HCT116 (cell line): ENCODE measurements around the gene GAD2. TPM values are rescaled to one million over a fixed set of nuclear protein-coding genes. Genes with fewer than 3 reads are reported as not detected.
"Not testable (repeated sequence)": the region's sequence is repeated elsewhere in the genome, so short reads cannot be mapped to it uniquely, and the experiment has no call there.

Source experiments
- ATAC-seq: fragments of 200-7000 bp; cut with Tn5 transposase; 2 replicates; pipeline ENCODE4 v1.9.1; 2020; ENCODE audit warnings: mild to moderate bottlenecking, moderate library complexity
- BruUV-seq: library from RNA; stranded (reverse); fragments of 400-500 nt; replicated peaks from 2 replicates; lab custom pipeline; 2021; lab: Mats Ljungman, UMichigan
- CTCF ChIA-PET: fragments of 300-600 bp; sonication (Branson Sonifier 250); formaldehyde crosslinking; loops from one replicate; lab custom pipeline; 2021; ENCODE audit warnings: antibody characterized with exemption; lab: Charles Lee
- POLR2A ChIA-PET: fragments of 300-600, 350-600 bp; sonication (Branson Sonifier 250); formaldehyde crosslinking; loops from one replicate; lab custom pipeline; 2021; ENCODE audit warnings: antibody characterized with exemption; lab: Charles Lee
- RAD21 ChIA-PET, 2 experiments: fragments of 300-600 bp; sonication (Branson Sonifier 250); formaldehyde crosslinking; loops; one replicate each; lab custom pipeline; 2023; ENCODE audit warnings: low total read pairs in 2 of 2; ENCODE audit not compliant: uncharacterized antibody in 2 of 2, unreplicated experiment in 2 of 2, low non-redundant PET in 1 of 2; lab: Charles Lee
- DNase-seq: peaks from one replicate; pipeline ENCODE4 v3.0.0-alpha.2; 2010; ENCODE audit warnings: low read depth, low spot score
- H2AFZ ChIP-seq: fragments of 200-600 bp; shearing (Covaris generic), sonication (generic); 2 replicates; pipeline ENCODE4 v1.6.1; 2017; ENCODE audit warnings: low read depth, mixed run types, mixed read lengths, antibody characterized with exemption, low read length; ENCODE audit not compliant: poor library complexity, severe bottlenecking
- H3K27ac ChIP-seq: 2 replicates; pipeline ENCODE4 v1.5.1; 2012; ENCODE audit warnings: low read depth, low read length
- H3K27me3 ChIP-seq: fragments of 200-600 bp; sonication (generic); 2 replicates; pipeline ENCODE4 v1.6.1; 2016; ENCODE audit warnings: mixed run types, low read length, mixed read lengths; ENCODE audit not compliant: insufficient read depth
- H3K36me3 ChIP-seq, 2 experiments: fragments of 200-500 bp in 1 of 2; fragments of 200-600 bp in 1 of 2; sonication (Bioruptor generic) in 1 of 2; sonication (generic) in 1 of 2; 2 replicates each; pipeline versions ENCODE4 v1.5.1 to v1.6.1; 2014 to 2016; ENCODE audit warnings: low read length in 2 of 2, inconsistent platforms in 1 of 2, mixed read lengths in 1 of 2, mixed run types in 1 of 2; ENCODE audit not compliant: insufficient read depth in 2 of 2, control insufficient read depth in 1 of 2
- H3K4me1 ChIP-seq, 2 experiments: fragments of 200-600 bp in 1 of 2; sonication (generic) in 1 of 2; 2 replicates each; pipeline versions ENCODE4 v1.5.1 to v1.6.1; 2012 to 2017; ENCODE audit warnings: low read length in 2 of 2, inconsistent platforms in 1 of 2, mild to moderate bottlenecking in 1 of 2, mixed read lengths in 1 of 2, mixed run types in 1 of 2, moderate library complexity in 1 of 2; ENCODE audit not compliant: insufficient read depth in 2 of 2, control insufficient read depth in 1 of 2
- H3K4me2 ChIP-seq: fragments of 200-600 bp; sonication (generic); 2 replicates; pipeline ENCODE4 v1.6.1; 2017; ENCODE audit warnings: mixed run types, low read length, mixed read lengths
- H3K4me3 ChIP-seq, 2 experiments: fragments of 200-600 bp in 1 of 2; sonication (generic) in 1 of 2; replicated peaks in 1 of 2; 2 replicates each; pipeline ENCODE4 v1.5.1; 2011 to 2016; ENCODE audit warnings: low read length in 2 of 2, control low read depth in 1 of 2, low read depth in 1 of 2, mild to moderate bottlenecking in 1 of 2, mixed read lengths in 1 of 2, mixed run types in 1 of 2
- H3K79me2 ChIP-seq: fragments of 200-600 bp; sonication (generic); 2 replicates; pipeline ENCODE4 v1.6.1; 2017; ENCODE audit warnings: mild to moderate bottlenecking, mixed run types, low read length, moderate library complexity, mixed read lengths; ENCODE audit not compliant: insufficient read depth
- H3K9ac ChIP-seq: fragments of 200-600 bp; sonication (generic); 2 replicates; pipeline ENCODE4 v1.6.1; 2016; ENCODE audit warnings: low read length, mixed read lengths
- H3K9me2 ChIP-seq: fragments of 200-600 bp; sonication (generic), shearing (Covaris generic); 2 replicates; pipeline ENCODE4 v1.6.1; 2017; ENCODE audit warnings: mixed run types, mild to moderate bottlenecking, moderate library complexity; ENCODE audit not compliant: insufficient read depth
- H3K9me3 ChIP-seq, 2 experiments: fragments of 200-500 bp in 1 of 2; fragments of 200-600 bp in 1 of 2; sonication (Bioruptor generic) in 1 of 2; sonication (generic) in 1 of 2; 2 replicates each; pipeline ENCODE4 v1.6.1; 2014 to 2017; ENCODE audit warnings: low read length in 2 of 2, mixed read lengths in 2 of 2, inconsistent platforms in 1 of 2, low read depth in 1 of 2, mild to moderate bottlenecking in 1 of 2, mixed run types in 1 of 2, moderate library complexity in 1 of 2; ENCODE audit not compliant: control insufficient read depth in 1 of 2, insufficient read depth in 1 of 2
- H4K20me1 ChIP-seq: fragments of 200-600 bp; sonication (generic), shearing (Covaris generic); 2 replicates; pipeline ENCODE4 v1.6.1; 2017; ENCODE audit warnings: mixed run types, mild to moderate bottlenecking, moderate library complexity; ENCODE audit not compliant: insufficient read depth
- EZH2phosphoT487 ChIP-seq: fragments of 200-600 bp; IDR thresholded peaks from 2 replicates; pipeline ENCODE4 v1.6.1; 2018; ENCODE audit warnings: antibody characterized with exemption, borderline replicate concordance
- SRF ChIP-seq: IDR thresholded peaks from 2 replicates; pipeline ENCODE4 v1.6.1; 2012; ENCODE audit warnings: low read depth
- intact Hi-C: fragments of 100-400 bp; cut with micrococcal nuclease; formaldehyde crosslinking; loops from 2 replicates; pipeline ENCODE4 v1.10.0; 2022
- total RNA-seq: library from RNA; stranded (reverse); gene quantifications from one replicate; pipeline ENCODE4 v1.2.1, GENCODE V29; 2021; ENCODE audit not compliant: unreplicated experiment

The GAD2 gene
- total RNA-seq, 1 experiment from 2014 or later, result not detected

DNA sequence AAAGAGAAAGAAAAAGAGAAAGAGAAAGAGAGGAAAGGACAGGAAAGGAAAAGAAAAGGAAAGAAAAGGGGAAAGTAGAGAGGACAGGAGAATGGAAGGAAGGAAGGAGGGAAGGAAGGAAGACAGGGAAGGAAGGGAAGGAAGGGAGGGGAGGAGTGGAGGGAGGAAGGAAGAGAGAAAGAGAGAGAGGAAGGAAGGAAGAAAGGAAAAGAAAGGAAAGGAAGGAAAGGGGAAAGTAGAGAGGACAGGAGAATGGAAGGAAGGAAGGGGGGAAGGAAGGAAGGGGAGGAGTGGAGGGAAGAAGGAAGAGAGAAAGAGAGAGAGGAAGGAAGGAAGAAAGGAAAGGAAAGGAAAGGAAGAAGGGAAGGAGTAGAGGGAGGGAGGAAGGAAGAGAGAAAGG, 125.1 kb downstream of the GAD2 start (continued):
- TF ChIP-seq SRF (no peak), EZH2phosphoT487 (no peak)

DNA sequence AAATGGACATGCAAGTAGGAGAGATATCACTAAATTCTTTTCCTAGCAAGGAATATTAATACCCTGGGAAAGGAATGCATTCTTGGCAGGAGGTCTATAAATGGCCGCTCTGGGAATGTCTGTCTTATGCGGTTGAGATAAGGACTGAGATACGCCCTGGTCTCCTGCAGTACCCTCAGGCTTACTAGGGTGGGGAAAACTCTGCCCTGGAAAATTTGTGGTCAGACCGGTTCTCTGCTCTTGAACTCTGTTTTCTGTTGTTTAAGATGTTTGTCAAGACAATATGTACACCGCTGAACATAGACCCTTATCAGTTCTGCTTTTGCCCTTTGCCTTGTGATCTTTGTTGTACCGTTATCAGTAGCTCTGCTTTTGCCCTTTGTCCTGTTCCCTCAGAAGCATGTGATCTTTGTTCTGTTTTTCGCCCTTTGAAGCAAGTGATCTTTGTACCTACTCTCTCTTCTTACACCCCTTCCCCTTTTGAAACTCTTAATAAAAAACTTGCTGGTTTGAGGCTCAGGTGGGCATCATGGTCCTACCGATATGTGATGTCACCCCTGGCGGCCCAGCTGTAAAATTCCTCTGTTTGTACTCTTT, 132.3 kb downstream of the GAD2 start:
- ATAC-seq, H3K9me3 ChIP-seq, intact Hi-C loops, H3K4me2 ChIP-seq, H4K20me1 ChIP-seq, H3K4me1 ChIP-seq, BruUV-seq, H3K79me2 ChIP-seq, DNase-seq, RAD21 ChIA-PET, H3K4me3 ChIP-seq, POLR2A ChIA-PET, H2AFZ ChIP-seq, CTCF ChIA-PET, H3K9me2 ChIP-seq, H3K36me3 ChIP-seq, H3K27ac ChIP-seq, H3K9ac ChIP-seq: not testable (repeated sequence)
- peaks cover 16% of the 10 kb centered on the region for H3K27me3 ChIP-seq

Other genes with a start within 250 kb of the GAD2 start
- 0.27 TPM for gene APBB1IP, start 221.6 kb downstream of the GAD2 start, total RNA-seq